Activated CD4-positive, alpha-beta T cell treated with anti-CD3 and anti-CD28 coated beads for 4 hours (primary cell): ENCODE results near the gene PADI4.

ENCODE experiments used
- DNase-seq, 2 donors: peaks; one replicate each; pipeline ENCODE4 v3.0.0-alpha.2; 2020

PADI4 gene

DNA sequence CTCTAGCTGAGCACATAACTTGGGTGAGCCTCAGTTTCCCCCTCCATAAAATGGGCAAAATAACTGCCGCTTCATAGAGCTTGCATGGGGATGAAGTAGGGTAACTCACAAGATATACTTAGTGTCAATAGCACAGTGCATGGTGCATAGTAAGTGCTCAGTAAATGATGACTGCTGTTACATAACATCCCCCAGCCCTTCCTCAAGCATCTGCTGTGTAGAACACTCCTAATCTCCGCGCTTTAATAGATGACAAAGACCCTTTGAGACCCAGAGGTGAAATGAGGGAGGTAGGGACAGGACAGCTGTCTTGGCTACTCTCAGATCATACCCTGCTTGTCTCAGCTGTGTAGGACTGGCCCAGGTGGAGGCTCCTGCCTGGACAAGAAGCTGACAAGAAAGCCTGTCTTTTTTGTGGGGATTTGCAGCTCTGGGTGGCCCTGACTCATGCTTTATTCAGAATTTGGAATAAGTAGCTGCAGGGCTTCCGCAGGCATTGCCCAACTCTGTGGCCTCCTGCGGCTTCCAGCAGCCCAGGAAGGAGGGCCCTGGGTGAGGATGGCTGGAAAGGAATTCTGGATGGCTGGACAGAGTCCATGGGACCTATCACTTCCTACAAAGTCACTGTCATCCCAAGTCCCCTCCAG is 20.7 kb upstream of the PADI4 start:
- no peak for DNase-seq

DNA sequence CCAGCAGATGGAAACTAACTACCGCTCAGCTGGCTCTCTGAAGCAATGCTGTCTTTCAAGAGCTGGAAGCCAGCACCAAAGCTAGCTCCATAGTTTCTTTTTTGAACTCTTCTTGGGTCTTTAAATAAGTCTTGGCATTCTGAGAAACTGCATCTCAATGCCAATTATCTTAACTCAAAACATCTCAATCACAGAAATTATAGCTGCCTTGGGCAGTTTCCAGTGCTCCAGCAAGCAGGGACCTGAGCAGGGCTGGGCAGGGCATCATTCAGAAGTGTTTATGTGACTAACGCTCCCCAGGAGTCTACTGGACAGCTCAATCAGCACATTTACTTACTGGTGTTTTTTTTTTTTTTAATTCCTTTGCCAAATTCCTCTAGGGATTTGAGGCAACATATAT is 18.3 kb upstream of the PADI4 start:
- DNase-seq = no peak

DNA sequence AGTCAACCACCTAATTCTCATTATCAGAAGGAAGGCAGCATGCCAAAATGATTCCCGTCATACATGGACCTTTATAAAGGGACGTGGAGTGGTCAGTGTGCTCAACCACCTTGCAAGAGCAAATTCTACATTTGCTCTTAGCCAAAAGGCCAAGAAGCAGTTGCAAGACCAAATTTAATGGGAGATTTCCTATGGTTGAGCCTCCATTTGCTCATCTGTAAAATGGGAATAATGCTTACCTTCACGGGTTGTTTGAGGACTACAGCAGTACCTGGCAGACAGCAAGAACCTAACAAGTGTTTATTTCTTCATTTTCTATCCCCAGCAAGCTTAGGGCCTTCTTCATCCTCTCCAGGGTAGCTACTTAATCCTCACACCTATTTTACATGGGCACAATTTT is 17.4 kb upstream of the PADI4 start:
- DNase-seq = no peak

DNA sequence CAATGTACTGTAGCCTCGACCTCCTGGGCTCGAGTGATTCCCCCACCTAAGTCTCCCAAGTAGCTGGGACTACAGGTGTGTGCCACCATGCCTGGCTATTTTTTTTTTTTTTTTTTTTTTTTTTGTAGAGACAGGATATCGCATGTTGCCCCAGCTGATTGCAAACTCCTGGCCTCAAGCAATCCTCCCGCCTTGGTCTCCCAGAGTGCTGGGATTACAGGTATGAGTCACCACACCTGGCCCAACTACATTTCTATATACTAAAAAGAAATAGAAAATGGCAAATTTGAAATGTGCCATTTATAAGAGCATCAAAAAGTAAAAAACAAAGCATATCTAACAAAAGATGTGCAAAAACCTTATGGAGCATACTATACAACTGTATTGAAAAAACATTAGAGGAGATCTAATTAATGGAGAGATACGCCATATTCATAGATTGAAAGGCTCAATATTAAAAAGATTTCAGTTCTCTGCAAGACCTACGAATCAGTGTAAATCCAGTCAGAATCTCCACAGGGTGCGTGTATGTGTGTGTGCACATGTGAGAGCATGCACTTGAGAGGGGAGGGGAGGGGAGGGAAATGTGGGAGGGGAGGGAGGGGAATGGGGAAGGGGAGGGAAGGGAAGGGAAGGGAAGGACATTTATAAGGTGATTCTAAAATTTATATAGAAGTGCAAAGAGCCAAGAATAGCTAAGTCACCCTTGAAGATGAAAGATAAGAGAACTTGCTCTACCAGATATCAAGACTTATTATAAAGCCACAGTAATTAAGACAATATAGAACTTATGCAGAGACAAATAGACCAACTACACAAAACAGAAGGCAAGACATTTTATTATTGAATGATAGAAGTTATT is 15.5 kb upstream of the PADI4 start:
- DNase-seq = no peak

DNA sequence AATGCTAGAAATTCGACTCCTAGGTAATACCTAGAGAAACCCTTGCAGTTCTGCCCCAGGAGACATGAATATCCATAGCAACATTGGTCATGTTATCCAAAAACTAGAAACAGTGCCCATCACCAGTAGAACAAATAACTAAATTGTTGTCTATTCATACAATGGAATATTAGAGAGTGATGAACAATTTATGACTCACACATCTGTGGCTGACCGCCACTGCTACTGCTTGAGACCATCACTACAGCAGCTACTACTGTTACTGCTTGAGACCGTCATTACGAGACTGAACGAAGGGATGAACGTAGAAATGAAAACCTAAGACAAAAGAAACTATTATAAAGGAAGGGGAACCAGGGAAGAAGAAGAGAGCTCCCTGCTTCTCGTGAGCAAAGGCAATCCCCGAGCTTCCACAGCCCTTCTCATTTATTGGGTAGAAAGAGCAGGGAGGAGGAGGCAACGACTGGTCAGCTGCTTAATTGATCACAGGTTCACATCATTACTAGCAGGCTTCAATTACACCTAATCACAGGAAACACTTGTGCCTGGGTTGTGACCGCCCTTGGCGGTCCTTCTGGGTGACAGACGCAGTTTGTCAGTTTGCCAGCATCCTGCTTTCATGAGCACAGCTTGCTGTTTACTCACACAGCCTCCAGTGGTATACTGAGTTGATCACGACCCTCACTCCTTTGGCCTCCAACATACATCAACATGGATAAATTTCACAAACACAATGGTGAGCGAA is 14.1 kb upstream of the PADI4 start:
- DNase-seq = no peak

DNA sequence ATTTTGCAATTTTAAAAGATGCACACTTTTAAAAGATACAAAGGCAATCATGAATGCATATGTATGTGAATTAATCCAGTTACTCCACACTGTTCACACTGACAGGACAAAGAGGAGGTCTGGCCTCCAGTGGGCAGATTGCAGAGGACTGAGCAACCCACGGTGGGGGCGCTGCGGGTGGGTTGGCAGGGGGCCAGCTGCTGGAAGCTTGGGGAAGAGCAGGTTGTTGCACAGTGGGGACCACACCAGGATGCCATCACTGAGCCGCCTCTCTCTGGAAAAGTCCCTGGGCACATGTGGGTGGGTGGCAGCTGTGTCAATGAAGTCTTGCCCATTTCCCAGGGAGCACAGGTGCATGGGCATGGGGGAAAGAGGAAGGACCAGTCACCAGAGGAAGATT is 12.7 kb upstream of the PADI4 start:
- DNase-seq = no peak

DNA sequence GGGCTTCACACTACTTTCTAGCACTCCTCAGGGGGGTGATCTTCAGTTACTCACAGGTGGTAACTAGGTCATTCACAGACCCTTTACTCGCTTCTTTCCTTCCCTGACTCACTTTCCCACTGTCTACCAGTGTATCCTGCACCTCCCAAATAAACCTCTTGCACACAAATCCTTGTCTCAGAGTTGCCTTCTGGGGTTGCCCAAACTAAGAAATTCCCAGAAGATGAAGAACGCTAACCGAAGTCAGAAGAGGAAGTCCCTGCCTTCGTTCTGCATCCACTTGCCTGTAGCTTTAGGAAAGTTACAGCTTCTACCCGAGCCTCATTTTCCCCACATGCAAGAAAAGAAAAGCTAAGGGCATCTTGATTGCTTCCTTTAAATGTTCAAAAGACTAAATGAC is 11.9 kb upstream of the PADI4 start:
- DNase-seq = no peak

DNA sequence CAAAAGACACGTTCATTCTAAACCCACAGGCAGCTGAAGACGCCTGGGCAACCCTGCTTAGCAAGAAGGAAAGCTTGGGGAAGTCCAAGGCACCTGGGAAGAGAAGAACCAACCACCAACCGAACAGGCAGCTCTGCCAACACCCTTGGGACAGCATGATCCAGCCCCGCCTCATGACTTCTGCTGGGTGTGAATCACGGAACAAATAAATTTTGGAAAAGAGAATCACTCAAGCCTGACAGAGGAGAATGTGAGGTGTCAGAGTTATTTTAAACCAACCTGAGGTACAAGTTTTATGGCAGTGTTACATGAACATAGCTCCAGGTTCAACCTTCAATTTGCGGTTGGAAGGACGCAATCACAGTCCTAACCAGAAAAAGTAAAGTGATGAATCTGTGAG is 10.0 kb upstream of the PADI4 start:
- DNase-seq = no peak

DNA sequence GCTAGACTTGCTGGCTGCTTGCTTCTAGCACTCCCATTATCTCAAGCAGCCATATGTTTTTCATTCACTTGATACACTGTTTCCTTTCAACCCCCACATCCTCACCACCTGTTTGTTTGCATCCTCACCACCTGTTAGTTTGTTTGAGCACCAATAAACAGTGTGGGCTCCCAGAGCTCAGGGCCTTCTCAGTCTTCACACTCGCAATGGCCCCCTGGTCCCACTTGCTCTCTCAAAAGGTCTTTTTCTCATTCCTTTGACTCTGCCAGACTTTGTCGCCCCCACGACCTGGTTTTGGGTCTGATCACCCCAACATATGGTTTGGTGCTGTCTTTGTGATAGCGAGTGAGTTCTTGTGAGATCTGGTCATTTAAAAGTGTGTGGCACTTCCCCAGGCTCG is 6.2 kb upstream of the PADI4 start:
- no peak for DNase-seq

DNA sequence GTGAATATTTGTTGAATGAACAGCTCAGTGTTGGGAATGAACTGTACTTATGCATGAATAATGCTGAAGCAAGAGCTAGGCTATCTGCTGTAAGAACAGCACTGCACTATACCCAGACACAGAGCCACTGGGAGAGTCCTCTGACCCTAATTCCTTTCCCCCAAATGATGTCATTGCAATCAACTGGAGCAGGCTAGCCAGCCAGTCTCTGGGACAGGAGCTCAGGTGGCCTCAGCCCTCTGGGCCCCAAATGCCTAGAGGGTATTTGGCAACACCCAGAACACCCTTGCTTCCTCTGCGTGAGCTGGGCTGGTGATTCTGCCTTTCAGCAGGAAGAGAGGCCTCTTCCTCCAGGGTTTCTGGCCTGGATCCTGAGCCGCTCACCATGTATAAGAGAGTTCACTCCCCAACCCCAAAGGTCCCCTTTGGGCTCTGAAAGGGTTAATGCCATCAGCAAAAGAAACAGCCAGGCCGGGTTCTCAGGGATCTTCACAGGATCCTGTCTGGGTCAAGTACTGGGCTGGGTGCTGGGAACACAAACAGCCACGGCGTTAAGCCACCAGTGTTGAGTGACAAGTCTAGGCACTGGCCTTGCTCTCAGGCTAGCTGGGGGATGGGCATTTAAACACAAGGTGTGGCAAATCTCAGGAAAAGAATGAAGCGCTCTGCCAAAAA is 3.7 kb upstream of the PADI4 start:
- DNase-seq = no peak

DNA sequence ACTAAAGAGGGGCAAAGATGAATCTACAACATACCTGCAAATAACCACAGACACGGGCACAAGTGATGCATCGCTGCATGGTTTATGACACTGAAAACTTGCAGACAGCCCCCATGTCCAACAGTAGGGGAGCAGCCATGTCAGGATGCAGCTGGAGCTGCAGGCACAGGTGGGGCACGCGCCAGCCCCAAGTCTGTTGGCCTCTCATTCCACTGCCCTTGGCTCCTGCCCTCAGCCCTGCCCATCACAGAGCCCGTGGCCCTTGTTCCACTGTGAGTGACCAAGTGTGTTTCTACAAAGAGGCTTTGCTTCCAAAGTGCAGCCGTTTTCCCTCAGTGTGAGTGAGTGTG is 3.2 kb upstream of the PADI4 start:
- no peak for DNase-seq

DNA sequence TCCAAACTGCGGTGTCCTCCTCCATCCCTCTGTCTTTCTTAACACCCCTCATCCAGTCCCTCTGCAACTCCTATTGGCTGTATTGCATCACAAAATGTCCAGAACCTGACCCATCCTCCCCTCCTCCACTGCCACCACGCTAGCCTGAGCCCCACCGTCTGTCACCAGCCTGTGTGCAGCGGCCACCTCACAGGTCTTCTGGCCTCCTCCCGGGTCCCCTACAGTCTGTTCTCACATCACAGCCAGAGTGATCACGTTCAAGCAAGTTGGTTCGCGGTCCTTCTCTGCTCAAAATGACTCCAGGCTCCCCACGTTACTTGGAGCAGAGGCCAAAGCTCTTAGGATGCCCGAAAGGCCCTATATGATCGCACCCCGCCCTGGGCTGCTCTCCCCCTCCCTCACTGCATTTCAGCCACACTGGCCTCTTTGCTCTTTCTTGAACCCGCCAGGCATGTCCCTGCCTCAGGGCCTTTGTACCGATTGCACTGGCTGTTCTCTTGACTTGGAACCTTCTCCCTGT is 2.4 kb upstream of the PADI4 start:
- no peak for DNase-seq

DNA sequence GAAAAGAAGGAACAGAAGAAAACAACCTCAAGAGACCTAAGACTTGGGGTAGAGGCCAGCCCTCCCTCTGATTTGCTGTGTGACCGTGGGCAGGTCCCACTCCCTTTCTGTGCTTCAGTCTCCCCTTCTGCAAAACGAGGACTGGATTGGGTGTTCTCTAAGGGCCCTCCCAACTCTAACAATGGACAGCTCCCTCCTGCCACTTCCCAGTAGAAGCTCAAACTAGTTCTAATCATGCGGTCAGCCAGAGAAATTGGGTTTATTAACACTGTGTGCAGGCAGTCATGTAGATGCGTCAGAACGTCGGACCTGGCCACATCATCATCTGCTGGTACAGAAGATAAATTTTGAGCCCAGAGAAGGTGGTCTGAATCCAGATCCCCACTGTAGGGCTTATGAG is 1.6 kb upstream of the PADI4 start:
- DNase-seq = no peak

DNA sequence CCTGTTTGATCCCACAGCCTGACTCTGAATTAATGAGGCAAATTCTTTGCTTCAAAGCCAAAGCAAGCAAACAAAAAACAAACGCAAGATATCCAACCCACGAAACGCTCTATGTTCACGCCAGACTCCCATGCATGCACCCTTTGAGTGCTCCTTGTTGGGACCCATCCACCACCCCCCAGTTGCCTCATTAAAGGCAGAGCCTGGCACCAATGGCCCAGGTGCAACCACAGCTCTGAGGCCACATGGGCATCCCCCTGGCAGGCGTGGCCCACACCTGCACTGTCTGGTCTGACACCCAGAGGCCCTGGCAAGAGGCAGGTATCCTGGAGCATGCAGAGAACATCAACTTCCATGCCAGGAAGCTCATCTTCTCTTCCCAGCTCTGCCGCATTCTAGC is 1.1 kb upstream of the PADI4 start:
- DNase-seq = no peak

DNA sequence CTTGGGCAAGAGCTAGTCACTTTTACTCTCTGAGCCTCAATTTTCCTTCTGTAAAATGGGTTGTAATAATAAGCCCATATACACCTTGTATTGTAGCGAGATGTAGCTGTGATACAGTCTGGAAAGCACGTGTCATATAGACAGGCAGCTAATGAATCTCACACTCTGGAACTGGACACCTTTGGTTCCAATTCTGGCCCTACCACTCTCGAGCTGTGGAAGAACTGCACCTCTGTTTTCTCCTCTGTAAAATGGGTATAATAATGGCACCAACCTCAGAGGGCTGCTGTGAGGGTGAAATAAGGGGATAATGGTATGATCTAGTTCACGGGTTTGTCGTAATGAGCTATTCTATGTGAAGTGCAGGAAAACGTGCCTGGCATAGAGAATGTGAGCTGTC is 668 bp upstream of the PADI4 start:
- DNase-seq = no peak

DNA sequence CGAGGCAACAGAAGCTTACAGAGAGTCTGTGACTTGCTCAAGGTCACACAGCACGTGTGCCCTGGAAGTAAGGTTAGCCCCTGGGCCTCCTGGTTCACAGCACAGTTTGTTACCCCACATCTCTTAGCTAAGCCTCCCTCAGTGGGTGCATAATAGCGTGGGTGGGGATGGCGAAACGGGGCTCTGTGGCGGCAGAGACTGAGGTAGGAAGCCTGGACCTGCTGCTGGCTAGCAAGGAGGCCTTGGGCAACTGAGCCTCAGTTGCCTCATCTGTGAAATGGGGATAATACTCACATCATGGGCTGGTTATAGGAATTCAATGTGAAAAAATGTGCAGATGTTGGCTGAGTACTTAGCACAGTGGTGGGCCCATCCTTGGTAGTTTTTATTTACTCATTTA is 596 bp downstream of the PADI4 start:
- DNase-seq = no peak

DNA sequence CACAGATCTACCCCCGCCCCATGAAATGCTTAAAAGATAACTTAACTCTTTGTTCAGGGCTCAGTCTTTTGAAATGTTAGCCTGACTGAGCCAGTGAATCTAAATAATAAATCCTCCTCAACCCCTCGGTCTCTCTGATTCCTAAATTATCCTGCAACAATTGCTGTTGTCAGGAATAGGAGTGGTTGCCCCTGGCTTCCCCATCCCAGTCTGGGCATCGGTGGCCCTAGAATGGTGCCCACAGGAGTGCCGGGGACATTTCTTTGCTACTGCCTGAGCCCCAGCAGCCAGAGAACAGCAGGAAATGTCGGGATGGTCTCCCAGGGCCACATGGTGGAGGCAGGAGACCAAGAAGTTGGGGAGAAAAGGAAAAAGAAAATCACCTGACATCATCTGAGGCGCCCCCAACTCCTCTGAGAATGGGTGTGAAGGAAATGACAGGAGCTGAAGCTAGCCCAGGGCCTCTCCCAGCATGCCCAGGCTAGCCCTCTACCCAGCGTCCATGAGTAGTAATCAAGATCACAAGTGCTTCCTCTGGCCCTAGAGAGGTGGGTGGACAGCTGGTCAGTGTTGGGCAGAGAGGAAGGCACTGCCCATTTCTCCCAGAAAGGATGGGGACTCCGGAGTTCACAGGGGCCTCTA is 1.6 kb downstream of the PADI4 start:
- DNase-seq = no peak

DNA sequence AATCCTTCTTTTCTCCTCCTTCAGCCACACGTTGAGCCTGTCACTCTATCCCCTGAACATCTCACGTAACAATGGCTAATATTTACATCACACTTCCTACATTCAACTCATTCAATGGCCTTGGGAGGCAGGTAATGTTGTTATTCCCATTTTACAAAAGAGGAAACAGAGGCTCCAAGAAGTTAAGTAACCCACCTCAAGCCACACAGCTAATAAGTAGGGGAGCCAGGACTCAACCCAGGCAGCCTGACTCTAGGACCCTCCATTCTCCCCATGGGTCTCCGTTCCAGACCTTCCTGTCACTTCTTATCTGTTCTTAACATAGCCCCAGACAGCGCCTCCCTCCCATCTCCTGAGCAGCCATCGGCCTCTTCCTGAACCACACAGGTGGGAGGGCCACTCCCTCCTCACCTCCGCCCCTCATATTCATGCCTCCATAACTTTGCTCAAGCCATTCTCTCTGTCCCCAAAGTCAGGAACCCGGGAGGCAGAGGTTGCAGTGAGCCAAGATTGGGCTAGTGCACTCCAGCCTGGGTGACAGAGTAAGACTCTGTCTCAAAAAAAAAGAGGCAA is 2.2 kb downstream of the PADI4 start:
- no peak for DNase-seq

DNA sequence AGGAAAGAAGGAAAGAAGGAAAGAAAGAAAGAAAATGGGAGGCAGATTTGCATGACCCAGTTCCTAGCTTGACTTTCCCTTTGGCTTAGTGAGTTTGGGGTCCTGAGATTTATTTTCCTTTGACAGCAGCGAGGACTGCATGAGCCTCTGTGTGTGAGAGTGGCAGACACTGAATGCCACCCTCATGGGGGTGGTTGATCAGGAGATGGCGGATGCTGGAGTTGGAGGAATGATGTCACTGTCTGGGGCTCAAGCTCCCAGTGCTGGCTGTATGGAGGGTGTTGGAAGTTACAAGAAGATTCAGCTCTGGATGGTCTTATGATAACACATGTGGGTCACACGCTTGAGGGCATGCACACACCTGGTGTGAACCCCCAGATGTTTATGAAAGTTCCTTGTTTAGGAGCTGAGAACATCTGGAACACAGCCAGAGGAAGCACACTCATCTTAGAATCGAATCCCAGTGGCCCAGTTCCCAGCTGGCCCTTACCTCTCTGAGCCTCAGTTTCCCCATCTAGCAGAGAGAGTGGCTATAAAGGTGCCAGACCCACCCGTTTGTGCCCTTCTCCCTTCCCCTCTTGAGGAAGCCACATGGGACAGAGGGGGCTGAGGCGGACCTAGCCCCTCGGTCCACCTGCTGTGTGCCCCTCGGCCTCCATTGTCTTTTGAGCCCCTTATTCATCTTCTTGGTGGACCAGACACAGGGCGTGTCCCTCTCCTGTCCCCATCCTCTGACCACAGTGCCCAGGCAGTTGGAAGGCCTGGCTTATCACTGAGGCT is 5.7 kb downstream of the PADI4 start:
- no peak for DNase-seq

DNA sequence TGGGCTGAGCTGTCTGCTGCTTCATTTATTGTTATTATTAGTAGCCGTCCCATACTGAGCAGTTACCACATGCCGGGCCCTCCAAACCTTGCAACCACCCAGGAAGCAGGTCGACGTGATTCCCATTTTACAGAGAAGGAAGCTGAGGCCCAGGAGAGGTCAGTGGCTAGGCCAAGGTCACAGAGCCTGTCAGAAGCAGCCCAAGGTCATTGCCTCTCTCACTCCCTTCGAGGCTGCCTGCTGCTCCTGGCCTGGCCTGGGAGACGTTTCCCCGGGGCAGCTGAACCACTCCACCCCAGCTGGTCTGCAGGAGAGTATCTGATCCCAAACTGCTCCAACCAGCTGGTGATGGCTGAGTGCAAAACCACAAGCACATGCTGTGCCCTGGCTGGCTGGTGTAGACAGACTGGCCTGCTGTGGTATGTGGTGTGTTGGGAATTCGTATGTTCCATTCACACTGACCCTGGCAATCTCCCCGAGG is 6.5 kb downstream of the PADI4 start:
- no peak for DNase-seq

DNA sequence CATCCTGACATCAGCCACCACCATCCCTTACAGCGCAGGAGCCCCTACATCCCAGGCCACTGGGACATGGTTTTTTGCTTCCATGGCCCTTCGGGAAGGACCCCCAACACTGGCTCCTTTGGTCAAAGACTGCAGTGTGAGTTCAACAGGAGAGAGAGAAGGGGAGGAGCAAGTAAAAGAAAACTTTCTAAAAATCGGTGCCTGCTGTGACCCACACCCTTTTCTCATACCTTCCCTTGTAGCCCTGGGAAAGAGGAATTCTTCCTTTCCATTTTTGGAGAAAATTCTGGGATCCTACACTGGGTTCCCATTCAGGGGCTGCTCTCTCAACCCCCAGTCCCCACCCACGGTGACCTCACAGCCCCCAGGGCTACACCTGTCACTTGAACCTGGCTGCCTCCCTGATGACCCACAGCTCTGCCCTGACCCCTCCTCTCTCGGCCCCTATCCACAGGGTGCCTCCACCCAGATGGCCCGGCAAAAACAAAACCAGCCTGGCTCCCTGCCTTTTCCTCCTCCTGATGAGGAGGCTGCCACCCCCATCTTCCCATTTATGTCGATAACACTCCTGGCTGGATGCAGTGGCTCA is 7.6 kb downstream of the PADI4 start:
- DNase-seq = no peak
